ENCODE data around the gene TRIM72.
"Not testable (repeated sequence)": the region's sequence is repeated elsewhere in the genome, so short reads cannot be mapped to it uniquely, and the experiment has no call there.

Gene TRIM72

GRCh38 chr16:31214708-31215286 lies 878 bp downstream of the TRIM72 start:
- DNase-seq (ENCODE audit: extremely low read depth in 1 of 2, low read depth in 1 of 2) = no peak

DNA sequence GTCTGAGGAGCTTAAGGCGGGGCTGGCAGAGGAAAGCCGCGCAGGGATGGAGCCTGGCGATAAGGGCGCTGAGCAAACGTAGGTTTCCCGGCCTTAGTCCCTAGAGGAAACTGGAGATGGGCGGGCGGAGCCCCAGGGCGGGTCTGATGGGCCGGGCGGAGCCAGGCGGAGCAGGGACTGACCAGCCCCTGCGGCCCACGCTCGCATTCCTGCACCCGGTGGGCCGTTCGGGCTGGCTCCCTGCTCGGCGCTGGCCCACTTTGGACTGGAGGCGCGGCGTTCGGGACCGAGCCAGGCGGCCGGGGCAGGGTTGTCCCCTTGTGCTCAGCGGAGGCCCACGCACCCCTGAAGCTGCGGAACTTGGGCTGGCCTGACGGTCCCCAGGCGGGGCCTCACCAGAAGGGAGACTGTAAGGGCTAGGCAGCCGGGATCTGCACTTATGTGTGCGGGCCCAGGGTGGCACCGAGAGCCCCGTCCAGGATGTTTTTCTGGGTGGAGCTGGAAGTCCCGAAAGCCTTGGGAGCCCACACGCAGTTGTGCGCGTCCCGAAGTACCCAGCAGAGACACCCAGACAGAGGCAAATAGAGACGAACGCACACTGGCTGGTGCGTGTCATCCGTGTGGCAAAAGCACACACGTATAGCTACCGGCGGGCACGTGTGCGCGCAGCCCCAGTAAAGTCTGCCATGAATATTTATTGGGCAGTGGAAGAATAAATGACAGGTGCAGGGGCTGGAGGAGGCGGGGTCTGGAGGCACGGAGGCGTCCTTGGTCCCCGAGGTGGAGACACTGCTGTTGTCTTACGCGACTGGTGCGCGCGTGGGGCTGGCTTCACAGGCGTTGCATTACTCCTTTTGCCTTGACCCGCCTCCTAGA lies 1.6 kb downstream of the TRIM72 start:
- no peak for DNase-seq (ENCODE audit: extremely low read depth in 1 of 2, low read depth in 1 of 2)

GRCh38 chr16:31216422-31217135 lies 2.7 kb downstream of the TRIM72 start, which contains the start of gene PYDC1:
Gene PYDC1, minus strand, starts transcription at chr16:31217135. Its CDS starts 107 bp downstream, at chr16:31217028.
- no peak for DNase-seq (ENCODE audit: extremely low read depth in 1 of 2, low read depth in 1 of 2)

- no peak for DNase-seq (ENCODE audit: extremely low read depth in 1 of 2, low read depth in 1 of 2)
Observed at GRCh38 chr16:31217136-31217530, 3.2 kb downstream of the TRIM72 start.

DNA sequence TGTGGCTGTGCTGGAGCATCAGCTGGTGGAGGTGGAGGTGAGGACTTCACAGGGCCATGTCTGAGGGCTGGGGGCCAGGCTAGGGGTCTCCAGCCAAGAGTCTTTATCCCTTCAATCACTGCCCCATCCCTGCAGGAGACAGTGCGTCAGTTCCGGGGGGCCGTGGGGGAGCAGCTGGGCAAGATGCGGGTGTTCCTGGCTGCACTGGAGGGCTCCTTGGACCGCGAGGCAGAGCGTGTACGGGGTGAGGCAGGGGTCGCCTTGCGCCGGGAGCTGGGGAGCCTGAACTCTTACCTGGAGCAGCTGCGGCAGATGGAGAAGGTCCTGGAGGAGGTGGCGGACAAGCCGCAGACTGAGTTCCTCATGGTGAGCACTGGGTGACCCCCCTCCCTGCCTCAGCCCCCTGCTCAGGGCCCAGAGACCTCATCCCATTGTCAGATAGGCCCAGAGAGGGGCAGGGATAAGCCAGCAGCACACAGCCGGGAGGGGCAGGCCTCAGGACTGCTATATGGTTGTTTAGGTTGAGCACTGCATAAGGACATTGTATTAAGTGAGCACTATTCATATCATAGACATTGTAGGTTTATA lies 5.3 kb downstream of the TRIM72 start:
- DNase-seq (ENCODE audit: extremely low read depth in 1 of 2, low read depth in 1 of 2) = no peak

DNA sequence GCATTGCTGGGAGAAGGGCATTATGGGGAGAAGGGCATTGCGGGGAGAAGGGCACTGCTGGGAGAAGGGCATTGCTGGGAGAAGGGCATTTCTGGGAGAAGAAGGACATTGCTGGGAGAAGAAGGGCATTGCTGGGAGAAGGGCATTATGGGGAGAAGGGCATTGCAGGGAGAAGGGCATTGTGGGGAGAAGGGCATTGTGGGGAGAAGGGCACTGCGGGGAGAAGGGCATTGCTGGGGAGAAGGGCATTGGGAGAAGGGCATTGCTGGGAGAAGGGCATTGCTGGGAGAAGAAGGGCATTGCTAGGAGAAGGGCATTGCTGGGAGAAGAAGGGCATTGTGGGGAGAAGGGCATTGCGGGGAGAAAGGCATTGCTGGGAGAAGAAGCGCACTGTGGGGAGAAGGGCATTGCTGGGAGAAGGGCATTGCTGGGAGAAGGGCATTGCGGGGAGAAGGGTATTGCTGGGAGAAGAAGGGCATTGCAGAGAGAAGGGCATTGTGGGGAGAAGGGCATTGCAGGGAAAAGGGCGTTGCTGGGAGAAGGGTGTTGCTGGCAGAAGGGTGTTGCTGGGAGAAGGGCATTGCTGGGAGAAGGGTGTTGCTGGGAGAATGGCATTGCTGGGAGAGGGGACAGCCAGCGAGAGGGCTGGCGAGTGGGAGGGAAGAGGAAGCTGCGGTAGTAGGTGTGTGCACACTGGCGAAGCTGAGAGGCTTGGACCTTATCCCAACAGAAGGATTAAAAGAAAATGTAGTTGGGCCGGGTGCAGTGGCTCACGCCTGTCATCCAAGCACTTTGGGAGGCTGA lies 7.6 kb downstream of the TRIM72 start:
- DNase-seq (ENCODE audit: extremely low read depth in 1 of 2, low read depth in 1 of 2) = no peak

- no peak for DNase-seq (ENCODE audit: extremely low read depth in 1 of 2, low read depth in 1 of 2)
Observed at GRCh38 chr16:31223044-31223443, 9.1 kb downstream of the TRIM72 start.

- DNase-seq (ENCODE audit: extremely low read depth in 1 of 2, low read depth in 1 of 2) = no peak
Observed at GRCh38 chr16:31224092-31224955, 10.4 kb downstream of the TRIM72 start.

GRCh38 chr16:31225193-31225592 lies 11.3 kb downstream of the TRIM72 start:
- no peak for DNase-seq (ENCODE audit: extremely low read depth in 1 of 2, low read depth in 1 of 2)

DNA sequence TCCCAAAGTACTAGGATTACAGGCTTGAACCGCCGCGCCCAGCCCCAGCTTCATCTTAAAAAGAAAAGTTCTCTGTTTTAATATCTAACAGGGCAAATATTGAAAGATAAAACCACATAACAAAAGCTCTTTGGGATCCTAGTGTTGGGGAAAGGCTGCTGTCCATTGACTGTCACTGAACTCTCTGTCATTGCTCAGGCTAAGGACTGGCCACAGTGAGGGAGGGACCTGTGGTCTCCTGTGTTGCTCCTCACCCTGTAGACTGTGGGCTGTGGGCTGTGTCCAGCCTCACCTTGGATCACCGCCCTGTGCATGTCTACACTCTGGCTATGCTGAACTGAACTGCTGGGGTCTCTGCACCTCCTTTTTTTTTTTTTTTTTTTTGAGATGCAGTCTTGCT lies 14.3 kb downstream of the TRIM72 start:
- DNase-seq (ENCODE audit: extremely low read depth in 1 of 2, low read depth in 1 of 2) = no peak

GRCh38 chr16:31229501-31229900 lies 15.6 kb downstream of the TRIM72 start:
- DNase-seq (ENCODE audit: extremely low read depth in 1 of 2, low read depth in 1 of 2) = no peak

GRCh38 chr16:31238041-31238440 lies 24.1 kb downstream of the TRIM72 start:
- DNase-seq (ENCODE audit: extremely low read depth in 1 of 2, low read depth in 1 of 2) = no peak

- no peak for DNase-seq (ENCODE audit: extremely low read depth in 1 of 2, low read depth in 1 of 2)
Observed at GRCh38 chr16:31242206-31242605, 28.3 kb downstream of the TRIM72 start.

- DNase-seq (ENCODE audit: extremely low read depth in 1 of 2, low read depth in 1 of 2) = no peak
Observed at GRCh38 chr16:31243734-31244670, 30.1 kb downstream of the TRIM72 start.

DNA sequence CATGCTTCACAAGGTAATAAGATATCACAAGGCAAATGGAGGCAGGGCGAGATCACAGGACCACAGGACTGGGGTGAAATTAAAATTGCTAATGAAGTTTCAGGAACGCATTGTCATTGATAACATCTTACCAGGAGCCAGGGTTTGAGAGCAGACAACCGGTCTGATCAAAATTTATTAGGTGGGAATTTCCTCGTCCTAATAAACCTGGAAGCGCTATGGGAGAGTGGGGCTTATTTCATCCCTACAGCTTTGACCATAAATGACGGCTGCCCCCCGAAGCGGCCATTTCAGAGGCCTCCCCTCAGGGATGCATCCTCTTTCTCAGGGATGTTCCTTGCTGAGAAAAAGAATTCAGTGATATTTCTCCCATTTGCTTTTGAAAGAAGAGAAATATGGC lies 31.7 kb downstream of the TRIM72 start:
- DNase-seq (ENCODE audit: extremely low read depth in 1 of 2, low read depth in 1 of 2) = not testable (repeated sequence)

GRCh38 chr16:31246296-31246695 lies 32.4 kb downstream of the TRIM72 start:
- DNase-seq (ENCODE audit: extremely low read depth in 1 of 2, low read depth in 1 of 2) = no peak

DNA sequence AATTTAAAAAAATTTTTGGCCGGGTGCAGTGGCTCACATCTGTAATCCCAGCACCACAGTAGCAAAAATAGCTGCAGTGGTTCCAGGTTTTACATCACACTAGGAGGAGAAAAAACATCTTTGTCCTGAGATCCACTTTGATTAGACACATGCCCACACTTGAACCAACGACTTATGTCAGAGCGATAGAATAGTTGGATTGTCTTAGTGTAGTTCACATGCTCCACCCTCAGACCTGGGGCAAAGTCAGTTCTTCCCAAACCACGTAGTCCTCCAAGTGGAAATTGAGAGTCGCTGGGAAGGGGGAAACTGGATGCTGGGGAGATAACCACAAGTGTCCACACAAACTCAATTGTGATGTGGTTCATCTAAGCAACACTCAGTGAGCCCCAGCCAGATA lies 34.4 kb downstream of the TRIM72 start:
- DNase-seq (ENCODE audit: extremely low read depth in 1 of 2, low read depth in 1 of 2) = no peak

- no peak for DNase-seq (ENCODE audit: extremely low read depth in 1 of 2, low read depth in 1 of 2)
Observed at GRCh38 chr16:31250782-31251384, 37.0 kb downstream of the TRIM72 start.
